Measurements from ENCODE around the gene LPAR3. TPM values are rescaled to one million over a fixed set of nuclear protein-coding genes. Genes with fewer than 3 reads are reported as not detected.

LPAR3 gene
- total and polyA plus RNA-seq, 2 experiments from 2014 or later, result 0.18 to 2.7 TPM

DNA sequence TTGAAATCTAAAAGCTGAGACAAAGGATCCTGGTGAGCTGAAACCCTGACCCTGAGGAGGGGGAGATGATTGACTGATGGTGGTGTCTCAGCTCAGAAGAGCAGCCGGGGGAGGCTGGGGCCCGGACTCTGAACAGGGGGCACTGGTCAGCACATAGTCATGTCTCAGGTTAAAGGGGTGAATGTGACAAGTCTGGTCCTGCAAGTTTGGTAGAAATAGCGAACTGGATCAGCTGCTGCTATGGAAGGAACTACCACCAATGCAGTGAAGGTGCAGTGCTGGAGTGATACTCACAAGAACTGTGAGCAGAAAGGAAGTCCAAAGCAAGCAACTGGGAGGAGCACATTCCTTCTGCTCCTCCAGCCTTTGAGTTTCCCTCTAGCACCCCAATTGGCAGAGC, 104.0 kb downstream of the LPAR3 start:
- 67% methylated on average over 3 of the region's 3 CpGs for WGBS (ENCODE audit: low lambda C conversion rate, missing lambda C conversion rate)
- no peak overlapping the region for H2AFZ ChIP-seq
- H3K4me1 ChIP-seq (ENCODE audit: insufficient read depth), result no peaks in the 10 kb centered on the region

DNA sequence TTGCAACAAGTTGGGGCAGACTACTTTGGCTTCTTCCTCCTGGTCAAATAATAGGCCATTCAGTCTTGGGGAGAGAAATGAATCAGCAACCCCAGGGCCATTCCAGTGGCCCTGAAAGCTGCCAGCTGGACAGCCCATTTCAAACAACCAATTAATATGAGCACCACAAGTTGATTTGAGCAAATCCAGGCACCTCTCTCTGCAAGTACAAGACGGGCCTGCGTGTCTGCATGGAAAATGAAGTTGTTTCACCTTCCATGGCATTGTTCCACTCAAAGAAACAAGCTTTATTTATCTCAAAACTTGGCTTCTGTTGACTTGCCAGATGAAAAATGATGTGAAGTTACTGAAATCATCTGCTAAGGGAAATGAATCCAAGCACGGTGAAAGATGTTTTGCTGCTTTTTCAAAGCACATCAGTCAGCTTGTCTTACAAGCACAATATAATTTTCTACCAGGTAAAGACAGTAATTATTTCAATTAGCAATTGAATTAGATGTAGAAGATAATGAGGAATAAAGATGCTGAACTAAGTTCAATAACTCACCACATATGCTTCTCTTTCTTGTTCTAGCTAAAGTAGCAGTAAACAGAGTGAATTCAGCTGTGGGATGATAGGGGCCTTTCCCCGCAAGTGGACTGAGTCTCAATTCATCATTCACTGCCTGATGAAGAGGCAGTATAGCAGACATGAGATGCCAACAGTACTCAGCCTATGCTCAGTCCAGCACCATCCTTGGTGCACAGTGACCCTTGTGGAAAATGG, 107.6 kb downstream of the LPAR3 start:
- no peaks in the 10 kb centered on the region for H3K79me2 ChIP-seq
- H3K9me3 ChIP-seq (ENCODE audit: low read depth), result no peaks in the 10 kb centered on the region
- no peaks in the 10 kb centered on the region for H3K36me3 ChIP-seq (replicated peaks; ENCODE audit: insufficient read depth, low read depth)
- H4K20me1 ChIP-seq (ENCODE audit: insufficient read depth, poor library complexity, severe bottlenecking), result no peaks in the 10 kb centered on the region
- no peak overlapping the region for H3K27ac ChIP-seq
- DNase-seq (ENCODE audit: low spot score), result no peak
- TF ChIP-seq, protein P1, sequence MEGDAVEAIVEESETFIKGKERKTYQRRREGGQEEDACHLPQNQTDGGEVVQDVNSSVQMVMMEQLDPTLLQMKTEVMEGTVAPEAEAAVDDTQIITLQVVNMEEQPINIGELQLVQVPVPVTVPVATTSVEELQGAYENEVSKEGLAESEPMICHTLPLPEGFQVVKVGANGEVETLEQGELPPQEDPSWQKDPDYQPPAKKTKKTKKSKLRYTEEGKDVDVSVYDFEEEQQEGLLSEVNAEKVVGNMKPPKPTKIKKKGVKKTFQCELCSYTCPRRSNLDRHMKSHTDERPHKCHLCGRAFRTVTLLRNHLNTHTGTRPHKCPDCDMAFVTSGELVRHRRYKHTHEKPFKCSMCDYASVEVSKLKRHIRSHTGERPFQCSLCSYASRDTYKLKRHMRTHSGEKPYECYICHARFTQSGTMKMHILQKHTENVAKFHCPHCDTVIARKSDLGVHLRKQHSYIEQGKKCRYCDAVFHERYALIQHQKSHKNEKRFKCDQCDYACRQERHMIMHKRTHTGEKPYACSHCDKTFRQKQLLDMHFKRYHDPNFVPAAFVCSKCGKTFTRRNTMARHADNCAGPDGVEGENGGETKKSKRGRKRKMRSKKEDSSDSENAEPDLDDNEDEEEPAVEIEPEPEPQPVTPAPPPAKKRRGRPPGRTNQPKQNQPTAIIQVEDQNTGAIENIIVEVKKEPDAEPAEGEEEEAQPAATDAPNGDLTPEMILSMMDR (IDR thresholded peaks at IDR 0.05; ENCODE audit: poor library complexity), result no peak
- TF ChIP-seq EZH2phosphoT487 (IDR thresholded peaks at IDR 0.05; ENCODE audit: low read depth, severe bottlenecking, unreplicated experiment) (no peak), EZH2 (IDR thresholded peaks at IDR 0.05; ENCODE audit: borderline replicate concordance) (no peak)
- H3K4me3 ChIP-seq, result no peak overlapping the region
- no peaks in the 10 kb centered on the region for H3K4me1 ChIP-seq (ENCODE audit: insufficient read depth)
- 70% methylated on average over 4 of the region's 4 CpGs for WGBS (ENCODE audit: low lambda C conversion rate, missing lambda C conversion rate)
- no peak overlapping the region for H2AFZ ChIP-seq
- no peak overlapping the region for H3K4me2 ChIP-seq
- H3K27me3 ChIP-seq, result no peaks in the 10 kb centered on the region
- H3K9me2 ChIP-seq (replicated peaks; ENCODE audit: insufficient read depth), result no peaks in the 10 kb centered on the region

More for the DNA sequence above, 104.0 kb downstream of the LPAR3 start:
- no peaks in the 10 kb centered on the region for H3K9me2 ChIP-seq (replicated peaks; ENCODE audit: insufficient read depth)
- H3K79me2 ChIP-seq, result no peaks in the 10 kb centered on the region
- TF ChIP-seq, protein P1 (IDR thresholded peaks at IDR 0.05; ENCODE audit: poor library complexity), result no peak
- no peak for TF ChIP-seq EZH2phosphoT487 (IDR thresholded peaks at IDR 0.05; ENCODE audit: low read depth, severe bottlenecking, unreplicated experiment)
- no peak for TF ChIP-seq EZH2 (IDR thresholded peaks at IDR 0.05; ENCODE audit: borderline replicate concordance)
- H3K36me3 ChIP-seq (replicated peaks; ENCODE audit: insufficient read depth, low read depth), result no peaks in the 10 kb centered on the region
- no peaks in the 10 kb centered on the region for H3K27me3 ChIP-seq
- DNase-seq (ENCODE audit: low spot score), result no peak
- no peaks in the 10 kb centered on the region for H4K20me1 ChIP-seq (ENCODE audit: insufficient read depth, poor library complexity, severe bottlenecking)
- H3K4me3 ChIP-seq, result no peak overlapping the region
- no peak overlapping the region for H3K27ac ChIP-seq
- no peak overlapping the region for H3K4me2 ChIP-seq
- no peaks in the 10 kb centered on the region for H3K9me3 ChIP-seq (ENCODE audit: low read depth)

DNA sequence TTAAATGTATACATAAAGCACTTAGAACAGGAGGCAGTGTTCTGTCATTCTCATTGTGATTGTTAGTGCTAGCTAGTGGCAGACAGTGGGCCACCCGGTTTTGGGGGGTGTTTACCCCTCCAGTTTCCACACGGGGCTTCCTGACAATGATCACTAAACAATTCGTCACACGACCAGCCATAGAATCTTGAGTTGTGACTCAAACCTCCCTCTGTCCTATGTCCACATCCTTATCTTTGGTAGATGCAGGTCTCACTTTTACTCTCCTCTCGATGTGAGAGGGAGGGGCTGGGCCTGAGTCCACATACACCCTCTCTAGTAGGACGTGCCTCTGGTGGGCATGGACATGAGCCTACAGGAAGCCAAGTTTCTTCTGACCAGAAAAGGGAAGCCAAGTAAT, 110.1 kb downstream of the LPAR3 start:
- Histone ChIP-seq H2AFZ (no peak overlapping the region), H3K36me3 (replicated peaks; ENCODE audit: insufficient read depth, low read depth) (no peaks in the 10 kb centered on the region), H3K79me2 (no peaks in the 10 kb centered on the region), H3K4me1 (ENCODE audit: insufficient read depth) (no peaks in the 10 kb centered on the region), H3K4me2 (no peak overlapping the region), H3K27ac (no peak overlapping the region), H3K27me3 (no peaks in the 10 kb centered on the region), H3K9me3 (ENCODE audit: low read depth) (no peaks in the 10 kb centered on the region), H3K4me3 (no peak overlapping the region), H3K9me2 (replicated peaks; ENCODE audit: insufficient read depth) (no peaks in the 10 kb centered on the region), H4K20me1 (ENCODE audit: insufficient read depth, poor library complexity, severe bottlenecking) (no peaks in the 10 kb centered on the region)
- DNase-seq (ENCODE audit: low spot score), result no peak
- TF ChIP-seq, protein P1 (IDR thresholded peaks at IDR 0.05; ENCODE audit: poor library complexity), result no peak
- no peak for TF ChIP-seq EZH2phosphoT487 (IDR thresholded peaks at IDR 0.05; ENCODE audit: low read depth, severe bottlenecking, unreplicated experiment)
- TF ChIP-seq EZH2 (IDR thresholded peaks at IDR 0.05; ENCODE audit: borderline replicate concordance), result no peak
- WGBS (ENCODE audit: low lambda C conversion rate, missing lambda C conversion rate), result 70% methylated on average over 6 of the region's 6 CpGs

Data from hepatocyte (in vitro differentiated cells).